Osteocyte (in vitro differentiated cells): Measurements from ENCODE around the gene PRKCE. TPM values are rescaled to one million over a fixed set of nuclear protein-coding genes. Genes with fewer than 3 reads are reported as not detected.

ENCODE experiments used
- DNase-seq: peaks from one replicate; pipeline ENCODE4 v3.0.0; 2021; ENCODE audit warnings: mixed read lengths; ENCODE audit not compliant: unreplicated experiment; ENCODE audit errors: extremely low spot score
- H3K27ac Mint-ChIP-seq: one replicate; pipeline ENCODE4 v1.8.0; 2021; ENCODE audit warnings: mild to moderate bottlenecking, mixed read lengths; ENCODE audit not compliant: unreplicated experiment
- H3K27me3 Mint-ChIP-seq: one replicate; pipeline ENCODE4 v1.8.0; 2021; ENCODE audit warnings: mixed read lengths; ENCODE audit not compliant: unreplicated experiment
- H3K36me3 Mint-ChIP-seq: one replicate; pipeline ENCODE4 v1.8.0; 2021; ENCODE audit warnings: mixed read lengths; ENCODE audit not compliant: unreplicated experiment
- H3K4me1 Mint-ChIP-seq: one replicate; pipeline ENCODE4 v1.8.0; 2021; ENCODE audit warnings: mixed read lengths; ENCODE audit not compliant: unreplicated experiment
- H3K4me3 Mint-ChIP-seq: one replicate; pipeline ENCODE4 v1.8.0; 2021; ENCODE audit warnings: mild to moderate bottlenecking, moderate library complexity, mixed read lengths; ENCODE audit not compliant: unreplicated experiment
- H3K9me3 Mint-ChIP-seq: one replicate; pipeline ENCODE4 v1.8.0; 2021; ENCODE audit warnings: mixed read lengths; ENCODE audit not compliant: unreplicated experiment
- total RNA-seq: library from RNA; stranded (reverse); gene quantifications from 2 replicates; pipeline ENCODE4 v1.2.1, GENCODE V29; 2021
- TF ChIP-seq, protein P1 (sequence below): fragments of 200-600 bp; sonication (generic); IDR thresholded peaks from 2 replicates; pipeline ENCODE4 v1.5.0; 2021; ENCODE audit warnings: antibody characterized with exemption, mild to moderate bottlenecking, moderate library complexity

Gene PRKCE
- total RNA-seq, 1 donor from 2014 or later: 13.8 TPM

DNA sequence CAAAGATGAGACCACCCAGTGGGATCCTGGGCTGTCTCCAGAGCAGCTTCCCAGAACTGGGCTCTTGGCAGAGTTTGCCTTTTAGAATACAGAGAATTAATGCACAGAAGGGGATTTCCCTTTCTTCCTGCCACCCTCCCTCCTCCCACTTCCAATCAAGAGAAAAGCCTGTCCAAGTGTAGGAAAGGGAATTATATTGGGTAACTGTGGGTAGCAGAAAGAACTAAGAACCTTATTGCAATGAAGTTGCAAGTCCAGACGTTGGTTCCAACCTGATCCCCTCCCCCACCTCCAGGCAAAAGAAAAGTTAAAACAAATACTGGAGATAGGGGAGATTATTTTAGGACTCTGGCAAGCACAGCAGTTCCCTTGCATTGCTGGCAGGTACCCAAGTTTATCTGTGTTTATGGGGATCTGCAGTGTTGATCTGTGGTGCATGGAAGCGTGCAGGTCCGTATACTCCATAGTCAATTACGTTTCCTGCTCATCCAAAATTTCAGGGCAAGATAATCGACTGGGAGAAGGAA is 114.3 kb downstream of the PRKCE start:
- Mint-ChIP-seq H3K36me3 (no peaks in the 10 kb centered on the region), H3K9me3 (no peaks in the 10 kb centered on the region), H3K27me3 (no peaks in the 10 kb centered on the region), H3K4me3 (no peak overlapping the region), H3K4me1 (no peaks in the 10 kb centered on the region), H3K27ac (no peak overlapping the region)
- TF ChIP-seq, protein P1, sequence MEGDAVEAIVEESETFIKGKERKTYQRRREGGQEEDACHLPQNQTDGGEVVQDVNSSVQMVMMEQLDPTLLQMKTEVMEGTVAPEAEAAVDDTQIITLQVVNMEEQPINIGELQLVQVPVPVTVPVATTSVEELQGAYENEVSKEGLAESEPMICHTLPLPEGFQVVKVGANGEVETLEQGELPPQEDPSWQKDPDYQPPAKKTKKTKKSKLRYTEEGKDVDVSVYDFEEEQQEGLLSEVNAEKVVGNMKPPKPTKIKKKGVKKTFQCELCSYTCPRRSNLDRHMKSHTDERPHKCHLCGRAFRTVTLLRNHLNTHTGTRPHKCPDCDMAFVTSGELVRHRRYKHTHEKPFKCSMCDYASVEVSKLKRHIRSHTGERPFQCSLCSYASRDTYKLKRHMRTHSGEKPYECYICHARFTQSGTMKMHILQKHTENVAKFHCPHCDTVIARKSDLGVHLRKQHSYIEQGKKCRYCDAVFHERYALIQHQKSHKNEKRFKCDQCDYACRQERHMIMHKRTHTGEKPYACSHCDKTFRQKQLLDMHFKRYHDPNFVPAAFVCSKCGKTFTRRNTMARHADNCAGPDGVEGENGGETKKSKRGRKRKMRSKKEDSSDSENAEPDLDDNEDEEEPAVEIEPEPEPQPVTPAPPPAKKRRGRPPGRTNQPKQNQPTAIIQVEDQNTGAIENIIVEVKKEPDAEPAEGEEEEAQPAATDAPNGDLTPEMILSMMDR: no peak
- DNase-seq: no peak

DNA sequence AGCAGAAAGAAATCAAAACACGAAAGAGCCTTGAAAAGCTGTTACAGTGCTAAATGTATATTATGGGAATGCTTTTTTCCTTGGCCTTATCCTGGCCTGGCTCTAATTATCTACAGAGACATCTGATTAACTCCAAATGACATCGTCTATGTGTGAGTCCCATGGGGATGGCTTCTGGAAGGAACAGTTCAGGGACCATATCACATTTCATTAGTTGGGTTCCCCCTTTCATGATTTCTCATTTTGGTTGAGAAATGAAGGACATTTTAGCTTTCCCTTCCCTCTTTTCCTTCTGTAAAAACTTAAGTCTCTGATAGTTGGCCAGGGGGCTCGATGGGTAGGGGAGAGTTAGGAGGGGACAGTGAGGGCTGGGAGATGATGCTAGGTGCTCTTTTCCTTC is 116.7 kb downstream of the PRKCE start:
- H3K36me3 Mint-ChIP-seq: no peaks in the 10 kb centered on the region
- no peak overlapping the region for H3K27ac Mint-ChIP-seq
- H3K9me3 Mint-ChIP-seq: no peaks in the 10 kb centered on the region
- no peak for DNase-seq
- no peak overlapping the region for H3K4me3 Mint-ChIP-seq
- no peaks in the 10 kb centered on the region for H3K4me1 Mint-ChIP-seq
- no peaks in the 10 kb centered on the region for H3K27me3 Mint-ChIP-seq
- TF ChIP-seq, protein P1: no peak

DNA sequence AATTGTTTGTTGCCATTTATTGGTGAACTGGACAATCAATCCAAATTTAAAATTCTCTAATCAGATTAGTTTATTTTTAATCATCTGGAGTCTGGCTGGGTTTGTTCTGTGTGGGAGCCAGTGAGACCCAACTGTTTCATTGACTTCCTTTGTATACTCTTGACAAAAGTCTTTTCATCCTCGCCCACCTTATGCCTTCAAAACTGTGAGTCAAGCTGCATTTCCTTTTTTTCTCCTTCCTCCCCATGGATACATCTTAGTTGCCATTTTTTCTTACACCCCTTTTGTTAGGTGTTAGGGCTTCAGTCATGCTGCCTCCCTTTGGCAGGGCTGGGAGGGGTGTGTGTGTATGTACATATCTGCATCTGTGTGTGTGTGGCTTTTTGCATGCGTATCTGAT is 117.6 kb downstream of the PRKCE start:
- H3K4me1 Mint-ChIP-seq: no peaks in the 10 kb centered on the region
- TF ChIP-seq, protein P1: no peak
- H3K36me3 Mint-ChIP-seq: no peaks in the 10 kb centered on the region

DNA sequence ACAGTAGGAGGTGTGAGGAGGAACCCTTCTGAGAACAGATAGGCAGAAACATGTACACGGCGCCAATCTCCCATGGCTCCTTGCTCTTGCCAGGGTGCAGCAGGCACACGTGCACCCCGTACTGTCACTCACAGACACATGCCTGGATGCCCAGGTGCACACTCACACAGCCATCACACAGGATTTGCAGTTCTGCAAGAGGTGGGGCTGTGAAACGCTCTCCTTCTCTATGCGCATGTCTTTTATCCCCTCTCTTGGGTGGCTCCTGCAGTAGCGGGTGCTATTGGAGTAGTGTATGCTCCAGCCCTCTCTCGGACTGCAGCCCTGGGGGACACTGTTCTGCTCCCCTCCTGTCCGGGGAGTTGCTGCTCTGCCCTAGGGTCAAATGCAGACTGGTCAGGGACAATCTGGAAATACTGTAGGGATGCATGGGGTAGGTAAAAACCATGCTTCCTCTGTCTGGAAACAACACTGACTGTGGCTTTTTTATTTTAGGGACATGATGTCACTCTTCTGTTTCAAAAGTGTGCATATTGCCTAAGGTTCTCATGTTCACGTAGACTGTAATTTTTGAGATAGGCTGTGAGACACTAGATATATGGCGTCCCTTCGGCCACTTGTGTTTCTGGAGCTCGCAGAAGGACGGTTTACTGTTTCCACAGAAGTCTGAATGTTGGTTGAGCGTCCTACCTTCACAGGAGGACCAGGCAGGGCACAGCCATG is 118.5 kb downstream of the PRKCE start:
- H3K4me1 Mint-ChIP-seq: no peaks in the 10 kb centered on the region
- H3K9me3 Mint-ChIP-seq: no peaks in the 10 kb centered on the region
- no peak for DNase-seq
- H3K27me3 Mint-ChIP-seq: no peaks in the 10 kb centered on the region
- TF ChIP-seq, protein P1: no peak
- no peak overlapping the region for H3K27ac Mint-ChIP-seq
- H3K4me3 Mint-ChIP-seq: no peak overlapping the region
- no peaks in the 10 kb centered on the region for H3K36me3 Mint-ChIP-seq

More for the DNA sequence above, 117.6 kb downstream of the PRKCE start:
- H3K9me3 Mint-ChIP-seq: no peaks in the 10 kb centered on the region
- H3K27me3 Mint-ChIP-seq: no peaks in the 10 kb centered on the region
- no peak for DNase-seq
- no peak overlapping the region for H3K27ac Mint-ChIP-seq
- no peak overlapping the region for H3K4me3 Mint-ChIP-seq

DNA sequence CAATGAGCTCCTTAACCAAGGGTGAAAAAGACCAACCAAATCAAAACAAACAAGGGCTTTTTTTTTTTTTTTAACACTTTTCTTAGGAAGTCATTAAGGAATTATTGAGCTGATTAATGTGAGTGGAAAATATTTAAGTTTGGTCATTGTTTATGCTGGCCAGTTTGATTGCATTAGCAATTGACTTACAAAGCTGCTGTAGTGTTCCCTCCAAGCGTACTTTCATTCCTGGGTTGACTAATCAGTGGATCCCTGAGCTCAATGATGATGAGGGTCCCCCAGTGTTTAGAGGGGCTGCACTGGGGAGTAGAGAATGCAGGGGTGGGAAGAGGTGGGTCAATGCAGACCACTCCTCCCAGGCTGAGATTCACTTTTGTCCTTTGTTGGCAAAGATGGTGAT is 119.3 kb downstream of the PRKCE start:
- TF ChIP-seq, protein P1: no peak
- H3K36me3 Mint-ChIP-seq: no peaks in the 10 kb centered on the region
- H3K4me1 Mint-ChIP-seq: peaks cover 3% of the 10 kb centered on the region
- no peak overlapping the region for H3K4me3 Mint-ChIP-seq
- no peak for DNase-seq
- no peaks in the 10 kb centered on the region for H3K9me3 Mint-ChIP-seq
- H3K27ac Mint-ChIP-seq: no peak overlapping the region
- no peaks in the 10 kb centered on the region for H3K27me3 Mint-ChIP-seq
